A549 (cell line): ENCODE data around the gene MAML2. TPM values are rescaled to one million over a fixed set of nuclear protein-coding genes. Genes with fewer than 3 reads are reported as not detected.

Source experiments
- ATAC-seq, 2 experiments: fragments of 200-7000 bp in 1 of 2; fragments of >200 bp in 1 of 2; cut with Nextera tagmentation in 1 of 2; cut with Tn5 transposase in 1 of 2; 3 replicates each; pipeline versions ENCODE4 v1.8.0 to v1.9.1; 2018 to 2020; ENCODE audit warnings: mild to moderate bottlenecking in 1 of 2, moderate library complexity in 1 of 2
- CTCF ChIA-PET: fragments of 300-600 bp; sonication (Branson Sonifier 250); formaldehyde crosslinking; extraction: SDS; loops from one replicate; lab custom pipeline; 2021; ENCODE audit warnings: antibody characterized with exemption, inconsistent platforms; lab: Yijun Ruan, JAX
- POLR2A ChIA-PET: fragments of 350-600 bp; formaldehyde crosslinking; extraction: SDS; loops from one replicate; lab custom pipeline; 2021; ENCODE audit warnings: antibody characterized with exemption, inconsistent platforms; lab: Yijun Ruan, JAX
- DNase-seq, 2 experiments: peaks; one replicate each; pipeline versions ENCODE4 v3.0.0 to v3.0.0-alpha.2; 2011 to 2016; ENCODE audit warnings: low read depth in 1 of 2, low spot score in 1 of 2
- FAIRE-seq: peaks from 2 replicates; lab custom pipeline; 2011; peaks lifted over from hg19 to GRCh38; lab: Jason Lieb, UNC
- H3K27ac ChIP-seq, 2 experiments: fragments of >200 bp; sonication (Bioruptor Twin); formaldehyde crosslinking; 3 replicates each; pipeline ENCODE4 v1.5.1; 2016 to 2017
- H3K4me1 ChIP-seq: fragments of >200 bp; sonication (Bioruptor Twin); formaldehyde crosslinking; 3 replicates; pipeline ENCODE4 v1.6.1; 2016
- H3K4me2 ChIP-seq: fragments of >200 bp; sonication (Bioruptor Twin); formaldehyde crosslinking; 3 replicates; pipeline ENCODE4 v1.6.1; 2016
- H3K4me3 ChIP-seq: fragments of >200 bp; sonication (Bioruptor Twin); formaldehyde crosslinking; 3 replicates; pipeline ENCODE4 v1.5.1; 2016
- H3K9me3 ChIP-seq: fragments of >200 bp; sonication (Bioruptor Twin); formaldehyde crosslinking; 3 replicates; pipeline ENCODE4 v1.6.1; 2016
- CBX2 ChIP-seq: fragments of 200-600 bp; sonication (generic); IDR thresholded peaks from 2 replicates; pipeline ENCODE4 v1.6.1; 2016; ENCODE audit warnings: low read depth, mild to moderate bottlenecking, borderline replicate concordance
- CEBPB ChIP-seq, 2 experiments: fragments of >200 bp in 1 of 2; sonication (Bioruptor Twin) in 1 of 2; formaldehyde crosslinking in 1 of 2; IDR thresholded peaks; 2 replicates each; pipeline ENCODE4 v1.6.1; 2012 to 2016
- E2F6 ChIP-seq: IDR thresholded peaks from 2 replicates; pipeline ENCODE4 v1.6.1; 2012; ENCODE audit warnings: low read depth, borderline replicate concordance
- EHMT2 ChIP-seq: fragments of 200-600 bp; sonication (generic); IDR thresholded peaks from 2 replicates; pipeline ENCODE4 v1.6.1; 2016; ENCODE audit warnings: antibody characterized with exemption, low read depth, mild to moderate bottlenecking, moderate library complexity
- ESRRA ChIP-seq: fragments of 150-350 bp; IDR thresholded peaks from 2 replicates; pipeline ENCODE4 v1.6.1; 2014; ENCODE audit warnings: mild to moderate bottlenecking, low read length, borderline replicate concordance
- HDAC2 ChIP-seq: fragments of 200-600 bp; sonication (generic); IDR thresholded peaks from 2 replicates; pipeline ENCODE4 v1.6.1; 2016
- HEYL ChIP-seq: fragments of 250-450 bp; sonication (Bioruptor Pico); IDR thresholded peaks from 2 replicates; pipeline ENCODE4 v1.8.0; 2021; ENCODE audit warnings: mild to moderate bottlenecking, moderate library complexity
- HOXB13 ChIP-seq: fragments of 250-450 bp; sonication (Bioruptor Pico); IDR thresholded peaks from 2 replicates; pipeline ENCODE4 v1.5.0; 2020; ENCODE audit warnings: low read depth, mild to moderate bottlenecking, moderate library complexity
- MAFK ChIP-seq: fragments of 450-650 bp; IDR thresholded peaks from 2 replicates; pipeline ENCODE4 v1.6.1; 2014; ENCODE audit not compliant: partially characterized antibody
- MYC ChIP-seq: IDR thresholded peaks from 2 replicates; pipeline ENCODE4 v1.6.1; 2012; ENCODE audit warnings: mild to moderate bottlenecking, inconsistent platforms, low read length, improper control_type of control experiment, borderline replicate concordance
- PBX3 ChIP-seq: IDR thresholded peaks from 2 replicates; pipeline ENCODE4 v1.6.1; 2012
- POLR2AphosphoS2 ChIP-seq: conservative IDR thresholded peaks from 2 replicates; pipeline ENCODE4 v1.6.1; 2012; ENCODE audit warnings: low read length, improper control_type of control experiment, inconsistent platforms
- RAD21 ChIP-seq, 2 experiments: fragments of >200 bp in 1 of 2; sonication (Bioruptor Twin) in 1 of 2; formaldehyde crosslinking in 1 of 2; IDR thresholded peaks in 1 of 2; conservative IDR thresholded peaks in 1 of 2; 2 replicates in 1 of 2; 3 replicates in 1 of 2; pipeline ENCODE4 v1.6.1; 2012 to 2018; ENCODE audit warnings: inconsistent platforms in 1 of 2
- RCOR1 ChIP-seq: fragments of 150-350 bp; IDR thresholded peaks from 2 replicates; pipeline ENCODE4 v1.6.1; 2014; ENCODE audit warnings: antibody characterized with exemption, low read length, low read depth
- RFX5 ChIP-seq: fragments of 450-650 bp; IDR thresholded peaks from 2 replicates; pipeline ENCODE4 v1.7.1; 2014; ENCODE audit warnings: antibody characterized with exemption, mild to moderate bottlenecking, moderate library complexity
- RNF2 ChIP-seq: fragments of 200-600 bp; sonication (generic); IDR thresholded peaks from 2 replicates; pipeline ENCODE4 v1.6.1; 2016; ENCODE audit warnings: low read depth, mild to moderate bottlenecking, antibody characterized with exemption, moderate library complexity, borderline replicate concordance
- TP53 ChIP-seq: fragments of 250-450 bp; sonication (Bioruptor Pico); IDR thresholded peaks from 2 replicates; pipeline ENCODE4 v1.5.0; 2021; ENCODE audit warnings: mild to moderate bottlenecking, moderate library complexity
- ZC3H11A ChIP-seq: fragments of 450-650 bp; IDR thresholded peaks from 2 replicates; pipeline ENCODE4 v1.6.1; 2014; ENCODE audit warnings: antibody characterized with exemption, mild to moderate bottlenecking
- WGBS: methylation state at CpG from one replicate; pipeline ENCODE4 v1.1.6; 2017; ENCODE audit errors: missing lambda C conversion rate; 5-methylcytosine and 5-hydroxymethylcytosine counted together
- polyA plus RNA-seq, 4 experiments: library from polyadenylated mRNA; depleted of rRNA in 3 of 4; stranded (reverse); fragments of >200 nt; fragmentation: RNase III in 1 of 4; extraction: RNeasy Plus Mini Kit Qiagen cat#74134 plus additional on column Dnase treatment in 1 of 4; gene quantifications; 2 replicates in 3 of 4; 3 replicates in 1 of 4; pipeline ENCODE4 v1.2.3, GENCODE V29; 2011 to 2017
- TF ChIP-seq, protein P1 (sequence below): fragments of 200-600 bp; sonication (generic); IDR thresholded peaks from 2 replicates; pipeline ENCODE4 v1.6.1; 2016; ENCODE audit warnings: antibody characterized with exemption, mild to moderate bottlenecking, moderate library complexity
- TF ChIP-seq, protein P2 (sequence below): fragments of >200 bp; sonication (Bioruptor Twin); formaldehyde crosslinking; IDR thresholded peaks from 3 replicates; pipeline ENCODE4 v1.6.1; 2016

MAML2 gene
- polyA plus RNA-seq, 2 of the 4 experiments (the other 2 are of a cell fraction), result 1.5 to 2.5 TPM

DNA sequence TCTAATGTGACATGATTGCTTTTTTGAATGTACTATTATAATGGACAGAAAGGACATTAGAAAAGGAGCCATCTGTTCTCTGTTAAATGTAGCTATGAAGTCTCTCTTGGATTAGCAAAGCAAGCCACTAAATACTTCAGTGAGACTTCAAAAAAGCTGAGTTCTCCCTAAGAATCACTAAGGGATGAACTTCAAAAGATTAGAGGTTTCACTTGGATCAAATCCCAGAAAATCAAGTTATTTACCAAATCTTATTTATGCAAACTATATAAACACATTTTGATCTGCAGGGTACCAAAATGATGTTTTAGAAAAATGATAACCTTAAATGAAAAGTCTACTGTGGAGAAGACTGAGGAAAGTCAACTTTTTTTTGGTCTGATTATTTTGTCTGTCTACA lies 337.0 kb downstream of the MAML2 start:
- H3K4me1 ChIP-seq, result peaks cover 3% of the 10 kb centered on the region; the same call in 1 of the 3 replicates
- H3K4me2 ChIP-seq, result no peak overlapping the region
- H3K4me3 ChIP-seq, result no peak overlapping the region
- ATAC-seq (no peak), DNase-seq (no peak), FAIRE-seq (no peak)
- no peak overlapping the region for H3K27ac ChIP-seq
- TF ChIP-seq CBX2 (no peak), HOXB13 (no peak), RCOR1 (no peak), PBX3 (no peak), ZC3H11A (no peak), MAFK (no peak), MYC (no peak), POLR2AphosphoS2 (no peak), TP53 (CRISPR knock-in tag) (no peak), RNF2 (no peak), HDAC2 (no peak), EHMT2 (no peak), ESRRA (no peak)
- TF ChIP-seq, protein P1, sequence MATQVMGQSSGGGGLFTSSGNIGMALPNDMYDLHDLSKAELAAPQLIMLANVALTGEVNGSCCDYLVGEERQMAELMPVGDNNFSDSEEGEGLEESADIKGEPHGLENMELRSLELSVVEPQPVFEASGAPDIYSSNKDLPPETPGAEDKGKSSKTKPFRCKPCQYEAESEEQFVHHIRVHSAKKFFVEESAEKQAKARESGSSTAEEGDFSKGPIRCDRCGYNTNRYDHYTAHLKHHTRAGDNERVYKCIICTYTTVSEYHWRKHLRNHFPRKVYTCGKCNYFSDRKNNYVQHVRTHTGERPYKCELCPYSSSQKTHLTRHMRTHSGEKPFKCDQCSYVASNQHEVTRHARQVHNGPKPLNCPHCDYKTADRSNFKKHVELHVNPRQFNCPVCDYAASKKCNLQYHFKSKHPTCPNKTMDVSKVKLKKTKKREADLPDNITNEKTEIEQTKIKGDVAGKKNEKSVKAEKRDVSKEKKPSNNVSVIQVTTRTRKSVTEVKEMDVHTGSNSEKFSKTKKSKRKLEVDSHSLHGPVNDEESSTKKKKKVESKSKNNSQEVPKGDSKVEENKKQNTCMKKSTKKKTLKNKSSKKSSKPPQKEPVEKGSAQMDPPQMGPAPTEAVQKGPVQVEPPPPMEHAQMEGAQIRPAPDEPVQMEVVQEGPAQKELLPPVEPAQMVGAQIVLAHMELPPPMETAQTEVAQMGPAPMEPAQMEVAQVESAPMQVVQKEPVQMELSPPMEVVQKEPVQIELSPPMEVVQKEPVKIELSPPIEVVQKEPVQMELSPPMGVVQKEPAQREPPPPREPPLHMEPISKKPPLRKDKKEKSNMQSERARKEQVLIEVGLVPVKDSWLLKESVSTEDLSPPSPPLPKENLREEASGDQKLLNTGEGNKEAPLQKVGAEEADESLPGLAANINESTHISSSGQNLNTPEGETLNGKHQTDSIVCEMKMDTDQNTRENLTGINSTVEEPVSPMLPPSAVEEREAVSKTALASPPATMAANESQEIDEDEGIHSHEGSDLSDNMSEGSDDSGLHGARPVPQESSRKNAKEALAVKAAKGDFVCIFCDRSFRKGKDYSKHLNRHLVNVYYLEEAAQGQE, result no peak
- ChIA-PET POLR2A (no interaction called here), CTCF (no interaction called here)
- no peaks in the 10 kb centered on the region for H3K9me3 ChIP-seq

DNA sequence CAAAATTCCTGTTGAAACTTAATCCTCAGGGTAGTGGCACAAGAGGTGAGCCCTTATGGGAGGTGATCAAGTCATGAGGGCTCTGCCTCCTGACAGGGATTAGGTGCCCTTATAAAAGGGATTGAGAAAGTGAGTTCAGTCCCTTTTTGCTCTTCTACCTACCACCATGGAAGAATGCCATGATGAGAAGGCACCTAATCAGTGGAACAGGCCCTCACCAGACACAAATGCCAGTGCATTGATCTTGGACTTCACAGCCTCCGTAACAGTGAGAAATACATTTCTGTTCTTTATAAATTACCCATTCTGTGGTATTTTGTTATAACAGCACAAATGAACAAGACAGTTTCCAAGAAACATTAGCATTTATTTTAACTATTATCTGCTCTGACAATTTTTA lies 338.1 kb downstream of the MAML2 start:
- 92% methylated on average over 1 of the region's 1 CpG for WGBS
- no peak for FAIRE-seq
- DNase-seq, result no peak
- no peak for ATAC-seq
- no peak overlapping the region for H3K4me2 ChIP-seq
- no peak overlapping the region for H3K27ac ChIP-seq
- H3K4me3 ChIP-seq, result no peak overlapping the region
- no peaks in the 10 kb centered on the region for H3K9me3 ChIP-seq
- peaks cover 3% of the 10 kb centered on the region; the same call in 1 of the 3 replicates for H3K4me1 ChIP-seq
- ChIA-PET CTCF (no interaction called here), POLR2A (no interaction called here)
- TF ChIP-seq HEYL (CRISPR knock-in tag) (no peak), CEBPB (IDR thresholded peaks at IDR 0.05) (no peak), RAD21 (conservative IDR thresholded peaks at IDR 0.05 in 1 of 2, IDR thresholded peaks at IDR 0.05 in 1 of 2) (no peak), E2F6 (no peak), ZC3H11A (no peak), RFX5 (no peak)
- TF ChIP-seq, protein P2, sequence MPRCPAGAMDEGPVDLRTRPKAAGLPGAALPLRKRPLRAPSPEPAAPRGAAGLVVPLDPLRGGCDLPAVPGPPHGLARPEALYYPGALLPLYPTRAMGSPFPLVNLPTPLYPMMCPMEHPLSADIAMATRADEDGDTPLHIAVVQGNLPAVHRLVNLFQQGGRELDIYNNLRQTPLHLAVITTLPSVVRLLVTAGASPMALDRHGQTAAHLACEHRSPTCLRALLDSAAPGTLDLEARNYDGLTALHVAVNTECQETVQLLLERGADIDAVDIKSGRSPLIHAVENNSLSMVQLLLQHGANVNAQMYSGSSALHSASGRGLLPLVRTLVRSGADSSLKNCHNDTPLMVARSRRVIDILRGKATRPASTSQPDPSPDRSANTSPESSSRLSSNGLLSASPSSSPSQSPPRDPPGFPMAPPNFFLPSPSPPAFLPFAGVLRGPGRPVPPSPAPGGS, result no peak
